Astrocyte (in vitro differentiated cells and primary cell): ENCODE measurements around the gene PIP4K2C. TPM values are rescaled to one million over a fixed set of nuclear protein-coding genes. Genes with fewer than 3 reads are reported as not detected.

ENCODE experiments used
- DNase-seq: peaks from one replicate; pipeline ENCODE4 v3.0.0-alpha.2; 2010; ENCODE audit warnings: low read depth
- FAIRE-seq: peaks from 2 replicates; lab custom pipeline; 2011; peaks lifted over from hg19 to GRCh38; lab: Jason Lieb, UNC
- H2AFZ ChIP-seq: 2 replicates; pipeline ENCODE4 v1.6.0; 2012; ENCODE audit warnings: low read depth, low read length, inconsistent platforms
- H3K27ac ChIP-seq: 2 replicates; pipeline ENCODE4 v1.5.1; 2011; ENCODE audit warnings: low read depth, low read length, inconsistent platforms
- H3K27me3 ChIP-seq: 2 replicates; pipeline ENCODE4 v1.6.0; 2011; ENCODE audit warnings: low read length, inconsistent platforms; ENCODE audit not compliant: insufficient read depth
- H3K36me3 ChIP-seq: 2 replicates; pipeline ENCODE4 v1.5.1; 2011; ENCODE audit warnings: low read length, inconsistent platforms; ENCODE audit not compliant: insufficient read depth
- H3K4me1 ChIP-seq: 2 replicates; pipeline ENCODE4 v1.5.1; 2011; ENCODE audit warnings: low read length, inconsistent platforms; ENCODE audit not compliant: insufficient read depth
- H3K4me2 ChIP-seq: 2 replicates; pipeline ENCODE4 v1.6.0; 2012; ENCODE audit warnings: low read length, inconsistent platforms
- H3K4me3 ChIP-seq: 2 replicates; pipeline ENCODE4 v1.5.1; 2011; ENCODE audit warnings: low read depth, mild to moderate bottlenecking, low read length, inconsistent platforms; ENCODE audit not compliant: insufficient read depth
- H3K79me2 ChIP-seq: 2 replicates; pipeline ENCODE4 v1.6.0; 2012; ENCODE audit warnings: mild to moderate bottlenecking, low read length, inconsistent platforms; ENCODE audit not compliant: insufficient read depth
- H3K9ac ChIP-seq: 2 replicates; pipeline ENCODE4 v1.6.0; 2012; ENCODE audit warnings: mild to moderate bottlenecking, low read length, inconsistent platforms
- H3K9me3 ChIP-seq: 2 replicates; pipeline ENCODE4 v1.5.1; 2012; ENCODE audit warnings: low read depth, mild to moderate bottlenecking, low read length, inconsistent platforms; ENCODE audit not compliant: insufficient read depth
- H4K20me1 ChIP-seq: 2 replicates; pipeline ENCODE4 v1.6.0; 2012; ENCODE audit warnings: low read length, inconsistent platforms; ENCODE audit not compliant: insufficient read depth
- H3K27ac Mint-ChIP-seq: one replicate; pipeline ENCODE4 v1.8.0; 2021; ENCODE audit warnings: mild to moderate bottlenecking, mixed read lengths; ENCODE audit not compliant: unreplicated experiment
- H3K27me3 Mint-ChIP-seq: one replicate; pipeline ENCODE4 v1.8.0; 2021; ENCODE audit warnings: low read depth, mixed read lengths; ENCODE audit not compliant: unreplicated experiment
- H3K36me3 Mint-ChIP-seq: one replicate; pipeline ENCODE4 v1.8.0; 2021; ENCODE audit warnings: low read depth, mixed read lengths; ENCODE audit not compliant: unreplicated experiment
- H3K4me1 Mint-ChIP-seq: one replicate; pipeline ENCODE4 v1.8.0; 2021; ENCODE audit warnings: low read depth, mixed read lengths; ENCODE audit not compliant: unreplicated experiment
- H3K4me3 Mint-ChIP-seq: one replicate; pipeline ENCODE4 v1.8.0; 2021; ENCODE audit warnings: mild to moderate bottlenecking, moderate library complexity, mixed read lengths; ENCODE audit not compliant: unreplicated experiment
- H3K9me3 Mint-ChIP-seq: one replicate; pipeline ENCODE4 v1.8.0; 2021; ENCODE audit warnings: mild to moderate bottlenecking, mixed read lengths; ENCODE audit not compliant: unreplicated experiment
- CTCF ChIP-seq: IDR thresholded peaks from 2 replicates; pipeline ENCODE4 v1.5.1; 2011; ENCODE audit warnings: low read depth, mild to moderate bottlenecking, inconsistent platforms, low read length, moderate library complexity; ENCODE audit not compliant: insufficient read depth
- EZH2 ChIP-seq: IDR thresholded peaks from 2 replicates; pipeline ENCODE4 v1.6.1; 2012; ENCODE audit warnings: mild to moderate bottlenecking, low read length, inconsistent platforms; ENCODE audit not compliant: insufficient read depth
- total RNA-seq: library from RNA; stranded (reverse); gene quantifications from 2 replicates; pipeline ENCODE4 v1.2.1, GENCODE V29; 2021

Gene PIP4K2C
- total RNA-seq, 1 donor from 2014 or later, result 43.3 TPM

GRCh38 chr12:57624441-57625220, 33.6 kb downstream of the PIP4K2C start:
- no peak overlapping the region for H3K4me3 ChIP-seq
- FAIRE-seq, result no peak
- TF ChIP-seq CTCF (no peak), EZH2 (no peak)
- H3K79me2 ChIP-seq, result no peaks in the 10 kb centered on the region
- H3K27me3 ChIP-seq, result peaks cover 82% of the 10 kb centered on the region
- Mint-ChIP-seq H3K4me3 (no peak overlapping the region), H3K27ac (no peak overlapping the region), H3K4me1 (peaks cover 3% of the 10 kb centered on the region), H3K36me3 (peaks cover 29% of the 10 kb centered on the region), H3K27me3 (peaks cover 92% of the 10 kb centered on the region), H3K9me3 (peaks cover 11% of the 10 kb centered on the region)
- peaks cover 9% of the 10 kb centered on the region for H3K4me1 ChIP-seq
- H3K27ac ChIP-seq, result no peak overlapping the region
- no peaks in the 10 kb centered on the region for H3K36me3 ChIP-seq
- no peak overlapping the region for H3K9ac ChIP-seq
- no peak overlapping the region for H2AFZ ChIP-seq
- no peaks in the 10 kb centered on the region for H3K9me3 ChIP-seq
- H4K20me1 ChIP-seq, result peaks cover 21% of the 10 kb centered on the region
- H3K4me2 ChIP-seq, result no peak overlapping the region
- no peak for DNase-seq

DNA sequence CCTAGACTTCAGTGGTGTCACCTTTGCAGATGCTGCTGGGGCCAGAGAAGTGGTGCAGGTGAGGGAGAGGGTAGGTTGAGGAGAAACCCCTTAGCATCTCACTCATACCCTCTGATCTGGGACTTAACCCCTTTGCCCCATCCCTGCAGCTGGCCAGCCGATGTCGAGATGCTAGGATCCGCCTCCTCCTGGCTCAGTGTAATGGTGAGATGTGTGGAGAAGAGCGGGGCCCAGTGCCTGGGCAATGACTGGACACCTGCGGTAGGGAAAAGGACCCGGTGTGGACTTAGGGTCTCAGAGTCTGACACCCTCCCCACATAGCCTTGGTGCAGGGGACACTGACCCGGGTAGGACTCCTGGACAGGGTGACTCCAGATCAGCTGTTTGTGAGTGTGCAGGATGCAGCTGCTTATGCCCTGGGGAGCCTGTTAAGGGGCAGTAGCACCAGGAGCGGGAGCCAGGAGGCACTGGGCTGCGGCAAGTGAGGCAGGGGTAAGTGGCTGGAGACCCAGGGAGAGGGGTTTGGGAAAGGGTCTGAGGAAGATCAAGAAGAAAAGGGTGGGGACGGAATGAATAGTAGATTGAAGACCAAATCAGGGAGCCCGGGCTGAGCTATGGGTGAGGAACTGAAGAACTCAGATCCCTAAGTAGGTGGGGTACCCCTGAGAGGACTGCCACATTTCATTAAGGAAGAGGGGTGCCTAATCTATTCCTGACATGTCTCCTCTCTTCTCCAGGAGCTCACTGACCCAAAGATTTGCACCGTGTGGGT, 34.5 kb downstream of the PIP4K2C start:
- H3K27ac ChIP-seq, result no peak overlapping the region
- no peaks in the 10 kb centered on the region for H3K36me3 ChIP-seq
- peaks cover 78% of the 10 kb centered on the region for H3K27me3 ChIP-seq
- no peak overlapping the region for H3K4me3 ChIP-seq
- peaks cover 26% of the 10 kb centered on the region for H3K36me3 Mint-ChIP-seq
- DNase-seq (no peak), FAIRE-seq (no peak)
- no peak overlapping the region for H2AFZ ChIP-seq
- TF ChIP-seq EZH2 (no peak), CTCF (no peak)
- peaks cover 11% of the 10 kb centered on the region for H3K9me3 Mint-ChIP-seq
- peaks cover 3% of the 10 kb centered on the region for H3K4me1 Mint-ChIP-seq
- peaks cover 14% of the 10 kb centered on the region for H4K20me1 ChIP-seq
- H3K27me3 Mint-ChIP-seq, result peaks cover 92% of the 10 kb centered on the region
- H3K9ac ChIP-seq, result no peak overlapping the region
- H3K27ac Mint-ChIP-seq, result no peak overlapping the region
- no peaks in the 10 kb centered on the region for H3K79me2 ChIP-seq
- H3K9me3 ChIP-seq, result no peaks in the 10 kb centered on the region
- peaks cover 9% of the 10 kb centered on the region for H3K4me1 ChIP-seq
- H3K4me3 Mint-ChIP-seq, result no peak overlapping the region
- H3K4me2 ChIP-seq, result no peak overlapping the region
